CD14-positive monocyte (primary cell): ENCODE data around the gene HPSE2. TPM values are rescaled to one million over a fixed set of nuclear protein-coding genes. Genes with fewer than 3 reads are reported as not detected.

Experiments used
- DNase-seq, 3 donors: peaks; one replicate each; pipeline ENCODE4 v3.0.0-alpha.2; 2011 to 2022
- H2AFZ ChIP-seq: 2 replicates; pipeline ENCODE4 v1.6.0; 2012; ENCODE audit warnings: mild to moderate bottlenecking, low read depth, low read length, inconsistent platforms; ENCODE audit not compliant: insufficient read depth, poor library complexity, severe bottlenecking
- H3K27ac ChIP-seq, 2 donors: 1 replicate in 1 of 2; 2 replicates in 1 of 2; pipeline ENCODE4 v1.5.1; 2012 to 2013; ENCODE audit warnings: low read length in 2 of 2, control low read depth in 1 of 2, inconsistent platforms in 1 of 2, low read depth in 1 of 2, mild to moderate bottlenecking in 1 of 2
- H3K27me3 ChIP-seq, 2 donors: one replicate each; pipeline versions ENCODE4 v1.6.0 to v1.6.1; 2011 to 2013; ENCODE audit warnings: low read length in 2 of 2; ENCODE audit not compliant: control insufficient read depth in 2 of 2, insufficient read depth in 2 of 2
- H3K36me3 ChIP-seq, 2 donors: replicated peaks in 1 of 2; 1 replicate in 1 of 2; 2 replicates in 1 of 2; pipeline versions ENCODE4 v1.5.1 to v1.6.1; 2012 to 2013; ENCODE audit warnings: low read length in 2 of 2, control low read depth in 1 of 2, inconsistent platforms in 1 of 2, mild to moderate bottlenecking in 1 of 2; ENCODE audit not compliant: insufficient read depth in 2 of 2, control insufficient read depth in 1 of 2
- H3K4me1 ChIP-seq, 2 donors: 1 replicate in 1 of 2; 2 replicates in 1 of 2; pipeline versions ENCODE4 v1.5.1 to v1.6.1; 2012 to 2013; ENCODE audit warnings: low read length in 2 of 2, control low read depth in 1 of 2, inconsistent platforms in 1 of 2, mild to moderate bottlenecking in 1 of 2, moderate library complexity in 1 of 2; ENCODE audit not compliant: insufficient read depth in 2 of 2, control insufficient read depth in 1 of 2
- H3K4me2 ChIP-seq: replicated peaks from 2 replicates; pipeline ENCODE3; 2012; ENCODE audit warnings: low read length, moderate library complexity, mild to moderate bottlenecking; ENCODE audit not compliant: poor library complexity, severe bottlenecking; ENCODE audit errors: extremely low read depth
- H3K4me3 ChIP-seq, 3 experiments: fragments of 200-600 bp in 1 of 3; sonication (generic) in 1 of 3; replicated peaks in 1 of 3; 1 replicate in 2 of 3; 2 replicates in 1 of 3; pipeline ENCODE4 v1.5.1; 2011 to 2013; ENCODE audit warnings: low read length in 3 of 3, mild to moderate bottlenecking in 3 of 3, control low read depth in 2 of 3, low read depth in 2 of 3, inconsistent platforms in 1 of 3, moderate library complexity in 1 of 3
- H3K79me2 ChIP-seq: 2 replicates; pipeline ENCODE4 v1.6.0; 2012; ENCODE audit warnings: mild to moderate bottlenecking, control low read depth, inconsistent platforms, low read length, moderate library complexity; ENCODE audit not compliant: insufficient read depth
- H3K9ac ChIP-seq: 2 replicates; pipeline ENCODE4 v1.6.0; 2017; ENCODE audit warnings: low read length, mild to moderate bottlenecking; ENCODE audit not compliant: insufficient read depth, poor library complexity, severe bottlenecking
- H3K9me3 ChIP-seq, 2 donors: replicated peaks in 1 of 2; 1 replicate in 1 of 2; 2 replicates in 1 of 2; pipeline versions ENCODE4 v1.5.1 to v1.6.1; 2012 to 2013; ENCODE audit warnings: low read length in 2 of 2, control low read depth in 1 of 2; ENCODE audit not compliant: control insufficient read depth in 1 of 2, insufficient read depth in 1 of 2
- H4K20me1 ChIP-seq: 2 replicates; pipeline ENCODE4 v1.6.0; 2012; ENCODE audit warnings: mild to moderate bottlenecking, low read length, control low read depth, moderate library complexity; ENCODE audit not compliant: insufficient read depth
- H3K27ac Mint-ChIP-seq, 7 donors: one replicate each; pipeline ENCODE4 v1.8.0; 2020; ENCODE audit warnings: mild to moderate bottlenecking in 7 of 7, mixed read lengths in 7 of 7, moderate library complexity in 6 of 7, inconsistent platforms in 2 of 7
- H3K27me3 Mint-ChIP-seq, 3 donors: one replicate each; pipeline ENCODE4 v1.8.0; 2021 to 2022; ENCODE audit warnings: low read depth in 3 of 3, mild to moderate bottlenecking in 3 of 3, mixed read lengths in 3 of 3, moderate library complexity in 3 of 3, inconsistent platforms in 1 of 3
- H3K36me3 Mint-ChIP-seq, 2 donors: one replicate each; pipeline ENCODE4 v1.8.0; 2020; ENCODE audit warnings: mixed read lengths in 2 of 2, inconsistent platforms in 1 of 2, mild to moderate bottlenecking in 1 of 2
- H3K4me1 Mint-ChIP-seq: one replicate; pipeline ENCODE4 v1.8.0; 2020; ENCODE audit warnings: mild to moderate bottlenecking, mixed read lengths
- H3K4me3 Mint-ChIP-seq, 2 donors: one replicate each; pipeline ENCODE4 v1.8.0; 2020; ENCODE audit warnings: mild to moderate bottlenecking in 2 of 2, mixed read lengths in 2 of 2, moderate library complexity in 1 of 2
- H3K9me3 Mint-ChIP-seq, 7 donors: one replicate each; pipeline ENCODE4 v1.8.0; 2020 to 2022; ENCODE audit warnings: mixed read lengths in 7 of 7, mild to moderate bottlenecking in 6 of 7, moderate library complexity in 6 of 7, inconsistent platforms in 2 of 7
- WGBS: methylation state at CpG from one replicate; pipeline ENCODE4 v1.1.5; 2013; ENCODE audit warnings: missing lambda C conversion rate; ENCODE audit not compliant: insufficient coverage; 5-methylcytosine and 5-hydroxymethylcytosine counted together
- intact Hi-C, 2 donors: fragments of 100-400 bp; cut with micrococcal nuclease; formaldehyde crosslinking; loops; one replicate each; pipeline versions ENCODE4 v1.15.0 to v1.15.1; 2023
- polyA plus RNA-seq, 3 donors: library from polyadenylated mRNA; depleted of rRNA in 1 of 3; unstranded in 2 of 3; stranded (reverse) in 1 of 3; fragments of 300-500 nt in 2 of 3; fragments of >200 nt in 1 of 3; fragmentation: Illumina TruSeq in 2 of 3; gene quantifications; 1 replicate in 2 of 3; 2 replicates in 1 of 3; pipeline ENCODE4 v1.2.3, GENCODE V29; 2012 to 2021
- TF ChIP-seq, protein P1 (sequence below): fragments of 200-600 bp; IDR thresholded peaks from one replicate; pipeline ENCODE4 v1.8.0; 2022; ENCODE audit warnings: antibody characterized with exemption, mild to moderate bottlenecking

Gene HPSE2
- polyA plus RNA-seq, 3 donors, result not detected

DNA sequence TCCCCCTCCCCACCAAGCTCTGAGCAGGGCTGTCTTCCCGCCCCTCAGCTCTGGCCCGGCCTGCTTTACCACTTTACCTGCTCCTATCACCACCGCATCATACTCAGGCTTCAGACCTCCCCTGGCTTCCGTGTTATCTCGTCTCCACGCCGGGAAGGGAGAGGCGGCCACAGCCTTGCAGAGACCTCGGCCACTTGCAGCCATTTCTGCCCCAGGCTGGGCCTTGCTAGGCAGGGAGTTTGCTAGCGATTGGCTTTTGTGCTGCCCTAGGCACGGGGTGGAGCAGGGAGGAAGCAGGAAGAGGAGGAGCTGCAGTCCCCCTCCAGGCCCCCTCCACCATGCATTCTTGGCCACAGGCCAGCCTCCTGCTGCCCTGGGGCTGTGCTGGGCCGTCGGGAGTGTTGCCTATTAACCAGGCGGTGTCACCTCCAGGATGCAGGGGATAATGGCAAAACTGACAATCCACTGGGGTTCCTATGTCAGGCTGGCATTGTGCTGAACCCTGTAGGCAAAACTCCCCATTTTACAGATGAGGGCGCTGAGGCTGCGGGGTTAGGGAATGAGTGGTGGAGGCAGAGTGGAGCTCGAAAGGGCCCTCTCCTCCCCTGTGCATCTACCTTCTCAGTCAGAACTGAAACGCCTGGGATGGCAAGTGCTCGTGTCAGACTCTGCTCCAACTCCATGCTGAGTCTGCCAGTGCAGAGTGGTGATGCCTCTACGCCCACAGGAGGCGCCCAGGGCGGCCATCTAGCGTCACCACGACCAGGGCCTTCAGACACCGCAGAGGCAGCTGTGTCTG, 820.5 kb downstream of the HPSE2 start, which contains the start of gene PYROXD2:
PYROXD2 (minus strand) TSS at position 251 of the 799 bp plus-strand sequence; CDS start at position 204, 47 bp downstream.
- H3K36me3 Mint-ChIP-seq, result peaks cover 31 to 47% of the 10 kb centered on the region in 2 donors
- H3K4me1 Mint-ChIP-seq, result peaks cover 19% of the 10 kb centered on the region
- Histone ChIP-seq H3K36me3 (peaks cover 36 to 40% of the 10 kb centered on the region in 2 donors), H3K27me3 (no peaks in the 10 kb centered on the region), H2AFZ (peak within 1 kb of the TSS; percentile 44), H3K9ac (peak within 1 kb of the TSS; percentile 58), H3K79me2 (no peaks in the 10 kb centered on the region), H4K20me1 (no peaks in the 10 kb centered on the region), H3K4me3 (peak within 1 kb of the TSS; percentile 13 to 68 (median 30)), H3K27ac (peak within 1 kb of the TSS; percentile 22 to 63), H3K4me2 (peak within 1 kb of the TSS; percentile 72), H3K4me1 (peaks cover 12 to 16% of the 10 kb centered on the region in 2 donors), H3K9me3 (no peaks in the 10 kb centered on the region)
- intact Hi-C loops, result no loop called here
- H3K9me3 Mint-ChIP-seq, result no peaks in the 10 kb centered on the region
- peaks cover 0 to 2% (median 1%) of the 10 kb centered on the region in 3 donors for H3K27me3 Mint-ChIP-seq
- H3K4me3 Mint-ChIP-seq, result peak within 1 kb of the TSS; percentile 81 to 93
- WGBS, result 45% methylated on average over 15 of the region's 25 CpGs
- peak within 1 kb of the TSS; percentile 48 to 90 (median 83) for H3K27ac Mint-ChIP-seq
- TF ChIP-seq, protein P1, sequence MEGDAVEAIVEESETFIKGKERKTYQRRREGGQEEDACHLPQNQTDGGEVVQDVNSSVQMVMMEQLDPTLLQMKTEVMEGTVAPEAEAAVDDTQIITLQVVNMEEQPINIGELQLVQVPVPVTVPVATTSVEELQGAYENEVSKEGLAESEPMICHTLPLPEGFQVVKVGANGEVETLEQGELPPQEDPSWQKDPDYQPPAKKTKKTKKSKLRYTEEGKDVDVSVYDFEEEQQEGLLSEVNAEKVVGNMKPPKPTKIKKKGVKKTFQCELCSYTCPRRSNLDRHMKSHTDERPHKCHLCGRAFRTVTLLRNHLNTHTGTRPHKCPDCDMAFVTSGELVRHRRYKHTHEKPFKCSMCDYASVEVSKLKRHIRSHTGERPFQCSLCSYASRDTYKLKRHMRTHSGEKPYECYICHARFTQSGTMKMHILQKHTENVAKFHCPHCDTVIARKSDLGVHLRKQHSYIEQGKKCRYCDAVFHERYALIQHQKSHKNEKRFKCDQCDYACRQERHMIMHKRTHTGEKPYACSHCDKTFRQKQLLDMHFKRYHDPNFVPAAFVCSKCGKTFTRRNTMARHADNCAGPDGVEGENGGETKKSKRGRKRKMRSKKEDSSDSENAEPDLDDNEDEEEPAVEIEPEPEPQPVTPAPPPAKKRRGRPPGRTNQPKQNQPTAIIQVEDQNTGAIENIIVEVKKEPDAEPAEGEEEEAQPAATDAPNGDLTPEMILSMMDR, result no peak
- DNase-seq, result peak; percentile 32 to 41 (median 36)

DNA sequence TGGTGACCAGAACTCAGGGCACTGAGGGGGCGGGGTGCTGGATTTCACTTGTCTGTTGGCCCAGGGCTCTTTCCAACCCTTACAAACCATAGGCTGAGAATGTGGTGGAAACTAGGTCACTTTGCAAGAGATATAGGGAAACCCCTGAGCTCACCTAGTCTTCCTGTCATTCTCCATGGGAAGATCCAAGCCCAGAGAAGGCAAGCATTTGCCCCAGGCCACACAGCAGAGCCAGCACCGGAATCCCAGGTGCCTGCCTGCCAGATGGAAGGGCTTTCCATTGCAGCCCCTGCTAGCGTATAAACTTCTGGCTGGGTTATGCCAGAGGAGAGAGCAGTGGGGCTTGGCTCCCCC, 821.1 kb downstream of the HPSE2 start:
- peak overlapping the region; percentile 25 to 90 (median 75) for H3K27ac Mint-ChIP-seq
- H3K79me2 ChIP-seq, result no peaks in the 10 kb centered on the region
- no peaks in the 10 kb centered on the region for H3K9me3 Mint-ChIP-seq
- H3K4me3 ChIP-seq, result peak overlapping the region; percentile 13 to 68 (median 30)
- intact Hi-C loops, result no loop called here
- no peaks in the 10 kb centered on the region for H3K9me3 ChIP-seq
- H3K4me2 ChIP-seq, result peak overlapping the region; percentile 72
- H3K27me3 Mint-ChIP-seq, result peaks cover 0 to 2% (median 1%) of the 10 kb centered on the region in 3 donors
- peaks cover 25 to 42% of the 10 kb centered on the region in 2 donors for H3K36me3 Mint-ChIP-seq
- peak overlapping the region; percentile 22 to 63 for H3K27ac ChIP-seq
- H3K36me3 ChIP-seq, result peaks cover 30 to 35% of the 10 kb centered on the region in 2 donors
- H3K4me1 Mint-ChIP-seq, result peaks cover 19% of the 10 kb centered on the region
- no peak for DNase-seq
- H4K20me1 ChIP-seq, result no peaks in the 10 kb centered on the region
- no peaks in the 10 kb centered on the region for H3K27me3 ChIP-seq
- peaks cover 12 to 16% of the 10 kb centered on the region in 2 donors for H3K4me1 ChIP-seq
- H2AFZ ChIP-seq, result peak overlapping the region; percentile 44
- TF ChIP-seq, protein P1, result no peak
- 0% methylated on average over 1 of the region's 3 CpGs for WGBS
- H3K9ac ChIP-seq, result peak overlapping the region; percentile 58
- H3K4me3 Mint-ChIP-seq, result peak overlapping the region; percentile 81 to 93
